Limb (tissue), 2 donors: ENCODE measurements around the gene CD109.
"Not testable (repeated sequence)": the region's sequence is repeated elsewhere in the genome, so short reads cannot be mapped to it uniquely, and the experiment has no call there.

Source experiments
- DNase-seq, 2 donors: peaks; one replicate each; pipeline ENCODE4 v3.0.0-alpha.2; 2016; ENCODE audit errors: extremely low spot score in 2 of 2

CD109 gene

GRCh38 chr6:73683574-73683973, 12.4 kb upstream of the CD109 start:
- DNase-seq = not testable (repeated sequence)

GRCh38 chr6:73688351-73688750, 7.7 kb upstream of the CD109 start:
- no peak for DNase-seq

- no peak for DNase-seq
Measured at GRCh38 chr6:73690056-73690455, 5.9 kb upstream of the CD109 start.

GRCh38 chr6:73691512-73691911, 4.5 kb upstream of the CD109 start:
- DNase-seq = no peak

DNA sequence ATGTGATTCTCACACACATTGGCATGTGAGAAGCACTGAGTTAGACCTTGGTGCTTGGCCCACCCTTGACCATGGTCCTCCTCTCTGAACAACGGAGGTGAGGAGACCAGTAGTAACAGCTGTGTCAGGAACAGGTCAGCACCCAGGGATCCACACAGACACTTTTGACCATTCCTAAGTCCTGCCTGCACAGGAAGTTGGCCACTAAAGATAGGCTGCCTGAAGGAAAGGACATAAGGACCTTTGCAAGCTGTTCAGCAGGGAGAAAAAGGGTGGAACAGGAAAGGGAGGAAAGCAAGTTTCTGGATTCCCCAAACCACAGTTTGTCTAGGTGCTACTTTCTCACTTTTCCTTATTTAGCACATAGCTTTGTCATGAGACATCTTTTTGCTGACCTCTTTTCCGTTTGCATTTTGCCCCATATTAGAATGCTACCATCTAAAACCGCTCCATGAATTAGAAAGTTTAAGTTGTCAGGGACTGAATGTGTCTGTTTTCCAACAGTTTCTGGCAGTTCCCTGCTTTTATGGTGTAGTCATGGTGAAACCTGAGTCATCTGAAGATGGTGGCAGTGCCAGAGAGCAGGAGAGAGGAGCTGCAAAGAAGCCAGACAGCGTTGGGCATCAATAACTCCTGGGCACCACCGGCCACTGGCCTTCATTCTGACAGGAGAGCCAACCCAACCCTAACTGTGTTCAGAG, 1.1 kb upstream of the CD109 start:
- DNase-seq = no peak

GRCh38 chr6:73696966-73697655, 1.1 kb downstream of the CD109 start:
- no peak for DNase-seq

DNA sequence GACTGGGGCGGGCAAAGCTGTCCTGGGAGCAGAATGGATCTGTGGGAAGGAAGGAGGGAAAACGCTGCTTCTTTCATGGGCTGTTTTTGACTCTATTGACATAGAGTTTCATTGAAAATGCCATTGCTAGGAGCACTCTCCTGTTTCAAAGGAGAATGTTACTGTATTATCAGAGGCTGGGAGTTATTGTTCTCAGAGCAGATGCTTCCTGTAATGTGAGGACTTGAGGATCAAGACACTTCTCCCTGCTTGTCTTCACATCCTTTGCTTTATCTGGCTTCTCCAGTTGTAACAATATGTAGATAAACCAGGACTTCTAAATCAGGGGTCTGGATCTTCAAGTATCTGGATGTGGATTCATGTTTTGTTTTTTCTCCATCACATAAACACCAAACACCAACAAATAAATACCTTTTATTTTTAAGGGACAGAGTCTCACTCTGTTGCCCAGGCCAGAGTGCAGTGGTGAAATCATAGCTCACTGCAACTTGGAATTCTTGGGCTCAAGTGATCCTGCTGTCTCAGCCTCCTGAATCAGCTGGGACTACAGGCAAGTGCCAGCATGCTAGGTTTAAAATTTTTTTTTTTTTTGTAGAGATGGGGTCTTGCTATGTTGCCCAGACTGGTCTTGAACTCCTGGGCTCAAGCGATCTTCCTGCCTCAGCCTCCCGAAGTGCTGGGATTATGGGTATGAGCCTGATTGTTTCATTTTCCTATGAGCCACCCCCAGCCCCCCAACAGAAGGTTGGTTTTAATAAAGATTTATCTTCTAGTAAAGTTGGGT, 3.9 kb downstream of the CD109 start:
- no peak for DNase-seq

DNA sequence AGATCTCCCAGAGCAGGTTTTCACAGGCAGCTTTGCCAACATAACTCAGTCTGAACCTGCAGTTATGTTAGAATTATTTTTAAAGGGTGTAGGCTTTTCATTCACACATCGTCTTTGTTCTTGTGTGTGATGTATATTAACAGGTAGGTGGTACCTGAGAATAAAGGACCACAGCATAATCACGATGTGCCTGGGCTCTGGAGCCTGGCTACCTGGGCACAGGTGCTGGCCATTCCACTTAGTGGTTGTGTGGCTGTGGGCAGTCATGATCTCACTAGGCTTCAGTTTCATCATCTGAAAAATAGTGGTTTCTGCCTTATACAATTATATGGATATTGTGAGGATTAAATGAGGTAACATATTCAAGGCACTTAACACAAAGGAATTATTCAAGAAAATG, 6.4 kb downstream of the CD109 start:
- DNase-seq = no peak

- DNase-seq = no peak
Measured at GRCh38 chr6:73703466-73703865, 7.5 kb downstream of the CD109 start.

- no peak for DNase-seq
Measured at GRCh38 chr6:73704260-73704659, 8.3 kb downstream of the CD109 start.

DNA sequence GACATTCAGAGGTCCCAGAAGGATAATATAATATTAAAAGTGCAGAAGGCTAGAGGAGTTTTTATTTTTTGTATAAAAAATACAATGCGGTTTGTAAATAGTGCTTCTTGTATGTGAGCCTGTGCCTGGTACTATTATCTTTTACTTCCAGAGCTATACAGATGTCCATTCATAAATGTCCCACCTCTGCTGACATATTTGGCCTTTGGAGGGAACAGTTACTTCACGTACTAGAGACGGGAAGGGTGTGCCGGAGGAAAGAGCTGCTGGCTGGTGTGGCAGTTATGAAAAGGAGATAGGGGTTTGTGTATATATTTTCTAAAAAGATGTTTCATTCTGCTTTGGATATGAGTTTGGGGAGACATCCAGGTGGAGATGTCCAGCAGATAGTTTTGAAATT, 8.8 kb downstream of the CD109 start:
- DNase-seq = no peak

DNA sequence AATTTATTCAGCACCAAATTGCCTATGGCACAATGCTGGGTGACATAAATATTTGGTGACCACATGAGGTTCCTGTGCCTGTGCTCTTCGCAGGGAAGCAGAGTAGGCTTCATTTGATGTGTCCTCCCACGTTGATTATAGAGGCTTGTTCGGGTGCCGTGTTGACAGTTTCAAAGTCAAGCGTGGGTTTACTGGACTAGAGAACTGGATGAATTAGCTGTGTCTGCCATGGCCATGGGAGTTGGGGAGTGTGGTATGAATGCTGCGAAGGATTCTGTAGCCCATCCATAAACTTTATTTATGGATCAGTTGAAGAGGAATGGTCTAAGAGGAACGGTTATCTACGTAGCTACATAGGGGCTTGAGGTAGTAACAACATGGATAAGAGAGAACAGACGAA, 11.0 kb downstream of the CD109 start:
- no peak for DNase-seq

- DNase-seq = no peak
Measured at GRCh38 chr6:73710470-73710869, 14.5 kb downstream of the CD109 start.

- no peak for DNase-seq
Measured at GRCh38 chr6:73710948-73711347, 14.9 kb downstream of the CD109 start.

GRCh38 chr6:73712535-73713173, 16.7 kb downstream of the CD109 start:
- DNase-seq = no peak

GRCh38 chr6:73713426-73714147, 17.6 kb downstream of the CD109 start:
- no peak for DNase-seq

GRCh38 chr6:73715111-73715508, 19.1 kb downstream of the CD109 start:
- DNase-seq = not testable (repeated sequence)

DNA sequence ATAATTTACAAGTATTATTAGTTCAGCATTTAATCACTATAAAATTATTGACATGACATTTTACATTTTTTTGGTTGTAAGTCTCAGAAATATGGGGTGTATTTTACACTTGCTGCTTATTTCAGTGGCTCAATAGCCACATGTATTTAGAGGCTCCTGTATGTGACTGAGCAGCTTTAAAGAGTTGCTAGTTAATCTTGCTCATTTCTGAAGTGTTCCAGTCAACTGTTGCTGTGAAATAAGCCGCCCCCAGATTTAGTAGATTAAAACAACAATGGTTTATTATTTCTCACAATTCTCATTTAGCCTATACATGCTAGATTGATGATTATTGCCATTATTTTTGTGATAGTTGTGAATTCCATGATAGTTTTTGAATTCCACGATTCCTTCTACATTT, 23.0 kb downstream of the CD109 start:
- no peak for DNase-seq

GRCh38 chr6:73722318-73723060, 26.5 kb downstream of the CD109 start:
- no peak for DNase-seq

DNA sequence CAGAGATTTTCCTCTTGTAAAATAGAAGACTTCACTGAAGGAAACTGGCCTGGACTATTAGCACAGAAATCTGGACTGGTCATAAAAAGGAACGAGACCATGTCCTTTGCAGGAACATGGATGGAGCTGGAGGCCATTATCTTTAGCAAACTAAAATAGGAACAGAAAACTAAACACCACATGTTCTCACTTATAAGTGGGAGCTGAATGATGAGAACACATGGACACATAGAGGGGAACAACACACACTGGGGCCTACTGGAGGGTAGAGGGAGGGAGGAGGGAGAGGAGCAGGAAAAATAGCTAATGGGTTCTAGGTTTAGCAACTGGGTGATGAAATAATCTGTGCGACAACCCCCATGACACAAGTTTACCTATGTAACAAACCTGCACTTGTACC, 27.5 kb downstream of the CD109 start:
- not testable (repeated sequence) for DNase-seq

DNA sequence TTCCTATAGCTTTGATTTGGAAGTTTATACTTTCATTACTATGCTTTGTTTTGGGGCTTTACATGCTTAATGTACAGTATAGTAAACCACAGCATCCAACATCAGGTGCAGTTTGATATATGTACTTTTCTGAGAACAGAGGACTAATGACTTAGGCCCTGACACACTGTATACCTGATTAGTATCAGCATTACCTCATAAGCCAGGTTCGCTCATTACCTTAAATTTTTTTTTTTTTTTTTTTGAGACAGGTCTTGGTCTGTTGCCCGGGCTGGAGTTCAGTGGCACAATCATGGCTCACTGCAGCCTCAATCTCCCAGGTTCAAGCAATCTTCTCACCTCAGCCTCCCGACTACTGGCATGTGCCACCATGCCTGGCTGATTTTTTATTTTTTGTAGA, 28.4 kb downstream of the CD109 start:
- DNase-seq = no peak
